Measurements from ENCODE around the gene ZMYM4.

Gene ZMYM4

DNA sequence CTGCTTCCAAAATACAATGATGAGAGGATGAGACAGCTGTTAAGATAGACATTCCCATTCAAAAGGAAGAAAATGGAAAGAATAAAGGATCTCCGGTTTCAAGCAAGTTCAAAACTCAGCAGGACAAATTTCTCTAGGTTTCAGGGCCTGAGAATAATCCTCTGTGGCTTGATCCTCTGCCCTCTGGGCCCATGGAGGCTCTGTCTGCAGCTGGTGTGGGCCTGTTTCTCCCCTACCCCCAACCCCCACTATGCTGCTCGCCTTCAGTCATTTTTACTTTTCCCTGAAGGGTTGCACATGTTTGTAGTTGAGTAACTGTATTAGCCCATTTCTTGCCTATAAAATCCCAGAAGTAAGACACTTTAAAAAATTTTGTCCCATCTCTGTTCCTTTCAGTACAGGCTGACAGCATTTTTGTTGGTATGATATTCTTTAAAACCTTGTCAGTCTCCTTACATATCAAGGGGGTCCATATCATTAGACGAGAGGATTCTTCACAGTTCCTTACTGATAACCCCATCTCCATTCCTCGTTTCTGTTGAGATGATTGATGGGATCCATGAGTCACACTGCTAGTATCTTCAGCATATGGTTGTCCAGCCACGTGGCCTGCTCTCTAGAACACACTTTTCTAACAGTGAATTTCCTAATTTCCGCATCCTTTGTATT lies 10.5 kb downstream of the ZMYM4 start:
- no peak for FAIRE-seq

DNA sequence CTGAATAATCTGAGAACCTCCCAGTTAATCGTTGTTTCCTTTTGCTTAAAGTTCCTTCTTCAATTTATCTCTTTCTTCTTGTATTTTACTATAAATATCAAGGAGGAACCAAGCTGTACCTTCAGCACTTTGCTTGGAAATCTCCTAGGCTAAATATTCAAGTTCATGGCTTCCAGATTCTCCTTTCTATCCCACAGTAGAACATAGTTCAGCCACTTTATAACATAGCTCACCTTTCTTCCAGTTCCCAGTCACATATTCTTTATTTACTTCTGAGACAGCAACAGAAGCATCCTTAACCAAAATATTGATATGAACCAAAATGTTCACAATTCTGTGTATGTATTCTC lies 11.0 kb downstream of the ZMYM4 start:
- no peak for FAIRE-seq

DNA sequence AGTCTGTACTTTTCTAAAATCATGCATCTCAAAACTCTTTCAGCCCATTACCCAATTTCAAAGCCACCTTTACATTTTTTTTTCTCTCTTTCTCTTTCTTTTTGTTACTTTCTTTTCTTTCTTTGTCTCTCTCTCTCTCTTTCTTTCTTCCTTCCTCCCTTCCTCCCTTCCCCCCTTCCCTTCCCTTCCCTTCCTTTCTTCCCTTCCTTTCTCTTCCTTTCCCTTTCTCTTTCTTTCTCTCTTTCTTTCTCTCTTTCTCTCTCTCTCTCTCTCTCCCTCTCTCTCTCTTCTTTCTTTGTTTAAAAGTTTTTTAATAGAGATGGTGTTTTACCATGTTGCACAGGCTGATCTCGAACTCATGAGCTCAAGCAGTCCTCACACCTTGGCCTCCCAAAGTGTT lies 11.5 kb downstream of the ZMYM4 start:
- FAIRE-seq: no peak

DNA sequence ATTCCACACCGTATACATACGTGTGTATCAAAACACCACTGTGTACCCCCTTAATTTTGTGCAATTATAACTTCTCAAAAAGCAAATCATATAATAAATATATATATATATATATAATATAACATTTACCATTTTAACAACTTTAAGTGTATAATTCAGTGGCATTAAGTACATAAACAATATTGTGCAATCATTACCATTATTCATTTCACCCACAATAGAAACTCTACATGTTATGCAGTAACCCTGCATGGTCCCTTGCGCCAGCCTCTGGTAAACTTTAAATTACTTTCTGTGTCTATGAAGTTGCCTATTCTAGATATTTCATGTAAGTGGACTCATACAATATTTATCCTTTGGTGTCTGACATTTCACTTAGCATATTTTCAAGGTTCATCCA lies 13.1 kb downstream of the ZMYM4 start:
- no peak for FAIRE-seq

DNA sequence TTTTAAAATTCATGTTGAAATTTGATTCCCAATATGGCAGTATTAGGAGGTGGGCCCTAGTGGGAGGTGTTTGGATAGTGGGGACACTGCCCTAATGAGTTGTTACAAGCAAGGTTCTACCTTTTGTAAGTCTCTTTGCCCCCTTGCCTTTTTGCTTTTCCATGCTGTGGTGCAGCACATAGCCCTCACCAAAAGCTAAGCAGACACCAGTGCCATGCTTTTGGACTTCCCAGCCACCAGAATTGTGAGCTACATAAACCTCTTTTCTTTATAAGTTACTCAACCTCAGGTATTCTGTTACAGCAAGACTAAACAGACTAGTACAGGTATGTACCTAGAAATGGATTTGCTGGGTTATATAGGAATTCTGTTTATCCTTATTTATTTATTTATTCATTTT lies 13.7 kb downstream of the ZMYM4 start:
- no peak for FAIRE-seq

DNA sequence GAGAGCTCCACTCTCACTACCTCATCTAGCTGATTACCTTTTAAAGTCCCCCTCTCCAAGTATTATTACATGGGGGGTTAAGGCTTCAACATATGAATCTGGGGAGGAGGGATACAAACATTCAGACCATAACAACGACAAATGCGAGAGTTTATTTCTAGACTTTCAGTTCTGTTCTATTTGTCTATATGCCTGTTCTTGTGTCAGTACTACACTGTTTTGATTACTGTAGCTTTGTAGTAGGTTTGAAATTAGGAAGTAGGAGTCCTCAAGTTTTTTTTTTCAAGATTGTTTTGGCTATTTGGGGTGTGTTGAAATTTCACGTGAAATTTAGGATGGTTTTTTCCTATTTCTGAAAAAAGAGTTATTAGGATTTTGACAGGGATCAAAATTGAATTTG lies 16.3 kb downstream of the ZMYM4 start:
- no peak for FAIRE-seq

DNA sequence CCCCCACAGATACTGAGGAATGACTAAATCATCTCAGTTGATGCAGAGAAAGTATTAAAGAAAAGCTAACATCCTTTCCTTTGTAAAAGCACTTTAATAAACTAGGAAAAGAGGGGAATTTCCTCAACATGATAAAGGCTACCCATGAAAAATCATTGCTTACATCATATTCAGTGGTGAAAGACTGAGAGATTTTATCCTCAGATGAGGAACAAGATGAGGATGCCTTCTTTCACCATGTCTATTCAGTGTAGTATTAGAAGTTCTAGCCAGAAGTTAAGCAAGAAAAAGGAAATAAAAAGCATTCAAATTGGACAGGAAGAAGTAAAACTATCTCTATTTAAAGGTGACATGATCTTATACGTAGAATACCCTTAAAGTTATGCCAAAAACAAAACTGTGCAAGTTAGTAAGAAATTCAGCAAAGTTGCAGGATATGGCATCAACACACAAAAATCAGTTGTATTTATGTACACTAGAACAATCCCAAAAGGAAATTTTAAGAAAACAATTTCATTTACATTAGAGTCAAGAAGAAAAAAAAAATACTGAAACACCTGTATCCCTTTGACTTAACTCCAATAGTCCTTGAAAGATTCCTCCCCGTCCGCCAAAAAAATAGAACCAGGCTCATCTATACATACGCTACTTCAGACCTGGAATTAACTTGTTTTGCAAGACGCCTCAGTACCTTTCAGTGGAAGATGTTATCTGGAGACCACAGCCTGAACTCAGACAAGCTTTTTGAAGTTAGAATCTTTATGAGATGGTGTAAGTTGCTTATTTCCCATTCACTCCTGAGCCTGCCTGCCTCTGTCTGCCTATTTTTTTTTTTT lies 17.5 kb downstream of the ZMYM4 start:
- no peak for FAIRE-seq

DNA sequence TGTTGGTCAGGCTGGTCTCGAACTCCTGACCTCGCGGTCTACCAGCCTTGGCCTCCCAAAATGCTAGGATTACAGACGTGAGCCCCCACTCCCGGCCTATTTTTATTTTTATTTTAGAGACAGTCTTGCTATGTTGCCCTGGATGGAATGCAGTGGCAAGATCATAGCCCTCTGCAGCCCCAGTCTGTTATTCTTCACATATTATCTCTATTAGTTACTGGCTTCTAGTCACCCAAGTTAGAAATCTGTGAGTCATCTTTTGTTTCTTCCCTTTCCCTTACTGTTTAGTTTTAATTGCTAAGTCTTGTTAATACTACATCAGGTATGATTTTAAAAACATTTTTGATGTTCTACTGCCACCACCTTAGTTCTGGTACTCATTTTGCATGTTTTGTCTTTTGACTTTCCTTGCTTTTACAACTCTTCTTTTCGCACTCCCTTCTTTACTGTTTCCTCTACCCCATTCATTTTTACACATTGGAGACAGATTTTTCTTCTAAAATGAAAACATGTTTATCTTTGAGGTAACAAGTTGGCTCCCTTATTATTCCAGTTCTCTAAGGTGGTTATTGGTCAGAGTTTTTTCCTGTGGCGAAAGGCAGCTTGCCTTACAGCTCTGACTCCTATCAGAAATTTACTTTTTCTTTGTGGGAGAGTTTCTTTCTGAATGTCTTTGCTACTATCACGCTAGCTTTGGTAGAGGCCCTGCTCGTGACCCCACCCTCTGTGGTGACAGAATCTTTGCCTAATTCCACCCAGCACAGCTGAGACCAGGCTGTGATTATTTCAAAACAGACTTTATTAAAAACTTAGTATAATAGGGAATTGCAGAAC lies 19.5 kb downstream of the ZMYM4 start:
- no peak for FAIRE-seq

DNA sequence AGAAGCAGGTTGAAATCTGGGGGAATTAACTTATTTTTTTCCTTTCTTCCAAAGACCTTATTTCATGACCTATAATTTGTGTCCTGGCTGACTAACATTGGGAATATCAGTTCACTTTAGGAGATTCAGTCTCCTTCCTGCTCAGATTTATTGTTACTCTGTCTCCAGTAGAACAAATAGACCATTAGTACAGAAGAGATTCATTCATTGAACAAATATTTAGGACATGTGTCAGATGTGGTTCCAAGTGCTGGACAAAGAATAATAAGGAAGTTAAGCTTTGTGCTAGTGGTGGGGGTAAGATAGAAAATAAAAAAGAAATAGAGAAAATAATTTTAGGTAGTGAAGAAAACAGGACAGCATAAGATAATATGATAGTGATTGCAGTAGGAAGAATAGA lies 20.3 kb downstream of the ZMYM4 start:
- FAIRE-seq: no peak

DNA sequence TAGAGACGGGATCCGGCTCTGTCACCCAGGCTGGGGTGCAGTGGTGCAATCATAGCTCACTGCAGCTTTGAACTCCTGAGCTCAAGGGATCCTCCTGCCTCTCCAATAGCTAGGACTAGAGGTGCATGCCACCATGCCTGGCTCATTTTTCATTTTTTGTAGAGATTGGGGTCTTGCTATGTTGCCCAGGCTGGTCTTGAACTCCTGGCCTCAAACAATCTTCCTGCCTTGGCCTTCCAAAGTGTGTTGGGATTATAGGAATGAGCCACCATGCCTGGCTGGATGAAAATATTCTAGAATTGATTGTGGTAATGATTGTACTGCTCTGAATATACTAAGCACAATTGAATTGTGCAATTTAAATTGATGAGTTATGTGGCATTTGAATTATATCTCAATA lies 21.9 kb downstream of the ZMYM4 start:
- FAIRE-seq: no peak

DNA sequence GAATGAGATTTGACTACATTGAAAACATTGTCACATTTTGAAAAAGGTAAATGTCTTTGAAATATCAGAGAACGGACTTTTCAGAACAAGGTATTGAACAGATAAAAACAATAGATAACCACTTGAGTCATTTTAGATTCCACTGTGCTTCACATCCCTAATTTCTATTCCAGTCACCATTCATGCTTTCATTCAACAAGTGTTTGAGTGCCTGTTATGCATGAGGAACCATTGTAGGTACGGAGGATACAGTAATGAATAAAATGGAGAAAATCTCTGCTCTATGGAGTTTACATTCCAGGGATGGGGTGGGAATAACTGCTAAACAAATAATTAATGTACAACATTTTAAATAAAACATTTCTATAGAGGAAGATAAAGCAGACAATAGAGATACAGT lies 26.3 kb downstream of the ZMYM4 start:
- no peak for FAIRE-seq

DNA sequence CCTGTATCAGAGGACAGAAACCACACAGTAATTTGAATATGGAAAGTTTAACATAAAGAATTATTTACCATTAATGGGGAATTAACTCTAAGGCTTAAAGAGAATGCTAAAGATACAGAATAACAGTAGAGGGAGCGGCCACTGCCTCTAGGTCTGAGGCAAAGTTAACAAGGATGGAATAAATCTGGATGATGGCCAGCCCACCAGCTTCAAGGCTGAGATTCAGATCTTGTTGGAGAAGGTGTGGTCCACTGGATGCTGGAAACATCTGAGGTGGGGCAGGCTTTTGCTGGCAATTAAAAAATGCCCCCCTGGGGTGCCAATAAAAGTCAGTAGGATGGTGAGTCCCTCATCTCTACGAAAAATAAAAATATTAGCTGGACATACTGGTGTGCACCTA lies 29.4 kb downstream of the ZMYM4 start:
- no peak for FAIRE-seq

DNA sequence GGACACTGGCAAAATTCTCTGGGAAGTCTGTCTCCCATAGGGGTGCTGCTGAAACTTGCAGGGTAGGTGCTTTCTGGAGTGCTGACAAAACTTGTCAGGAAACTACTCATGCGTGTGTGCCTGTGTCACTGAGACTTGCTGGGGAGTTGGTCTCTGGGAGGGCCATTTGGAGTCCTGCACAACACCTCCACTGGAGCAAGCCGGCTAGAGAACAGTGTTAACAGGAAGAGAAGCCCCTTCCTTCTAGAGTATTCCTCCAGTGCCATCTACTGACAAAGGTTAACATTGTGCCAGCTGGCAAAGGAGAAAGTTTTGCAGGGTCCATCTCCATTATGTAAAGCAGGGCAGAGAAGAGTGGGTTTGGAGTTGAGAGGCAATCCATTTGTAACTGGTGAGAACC lies 30.0 kb downstream of the ZMYM4 start:
- no peak for FAIRE-seq

DNA sequence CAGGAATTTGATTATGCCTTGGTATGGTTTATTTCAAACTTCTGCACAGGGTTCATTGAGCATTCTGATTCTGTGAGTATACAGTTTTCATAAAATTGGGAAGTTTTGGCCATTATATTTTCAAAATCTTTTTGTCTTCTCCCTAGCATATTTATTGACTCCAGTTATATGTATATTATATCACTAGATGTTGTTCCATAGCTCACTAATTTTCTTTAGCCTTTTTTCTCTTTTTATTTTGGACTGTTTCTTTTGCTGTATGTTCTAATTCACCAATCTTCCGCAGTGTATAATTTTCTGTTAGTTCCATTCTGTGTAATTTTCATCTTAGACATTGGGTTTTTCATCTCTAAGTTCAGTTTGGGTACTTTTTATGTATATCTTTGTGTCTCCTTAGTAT lies 31.9 kb downstream of the ZMYM4 start:
- FAIRE-seq: no peak

DNA sequence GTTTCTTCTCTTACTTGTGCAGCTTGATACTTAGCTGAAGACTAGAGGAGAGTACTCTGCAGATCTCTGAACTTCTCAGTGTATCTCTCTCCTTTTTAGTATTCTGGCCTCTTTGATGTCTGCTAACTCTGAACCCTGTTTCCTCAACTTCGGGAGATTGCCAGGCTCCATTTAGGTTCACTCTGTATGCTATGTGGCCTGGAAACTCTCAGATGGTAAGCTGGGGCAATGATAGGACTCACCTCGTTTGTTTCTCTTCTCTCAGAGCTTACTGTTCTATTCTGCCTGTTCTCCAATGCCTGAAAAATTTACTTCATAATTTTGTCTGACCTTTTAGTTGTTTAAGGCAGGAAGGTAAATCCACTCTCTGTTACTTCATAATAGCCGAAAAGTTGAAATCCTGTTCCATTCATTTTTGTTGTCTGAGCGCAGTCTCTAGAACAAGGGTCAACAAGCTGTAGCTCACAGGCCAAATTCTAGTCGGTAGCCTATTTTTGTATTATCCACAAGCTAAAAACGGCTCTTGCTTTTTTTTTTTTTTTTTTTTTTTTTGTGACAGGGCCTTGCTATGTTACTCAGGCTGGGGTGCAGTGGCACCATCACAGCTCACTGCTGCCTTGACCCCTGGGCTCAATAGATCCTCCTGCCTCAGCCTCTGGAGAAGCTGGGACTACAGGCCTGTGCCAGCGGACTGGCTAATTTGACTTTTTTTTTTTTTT lies 33.3 kb downstream of the ZMYM4 start:
- no peak for FAIRE-seq

DNA sequence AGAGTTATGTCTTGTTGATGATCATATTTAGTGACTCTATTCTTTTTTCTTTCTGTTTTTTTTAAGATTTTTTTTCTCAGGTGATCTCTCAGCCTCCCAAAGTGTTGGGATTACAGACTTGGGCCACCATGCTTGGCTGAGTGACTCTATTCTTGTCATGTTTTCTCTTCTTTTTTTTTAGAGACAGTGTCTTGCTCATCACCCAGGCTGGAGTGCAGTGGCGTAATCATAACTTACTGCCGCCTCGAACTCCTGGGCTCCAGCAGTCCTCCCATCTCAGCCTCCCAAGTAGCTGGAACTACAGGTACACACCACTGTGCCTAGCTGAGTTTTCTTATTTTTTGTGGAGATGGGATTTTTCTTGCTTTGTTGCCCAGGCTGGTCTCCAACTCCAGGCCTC lies 36.9 kb downstream of the ZMYM4 start:
- FAIRE-seq: no peak

DNA sequence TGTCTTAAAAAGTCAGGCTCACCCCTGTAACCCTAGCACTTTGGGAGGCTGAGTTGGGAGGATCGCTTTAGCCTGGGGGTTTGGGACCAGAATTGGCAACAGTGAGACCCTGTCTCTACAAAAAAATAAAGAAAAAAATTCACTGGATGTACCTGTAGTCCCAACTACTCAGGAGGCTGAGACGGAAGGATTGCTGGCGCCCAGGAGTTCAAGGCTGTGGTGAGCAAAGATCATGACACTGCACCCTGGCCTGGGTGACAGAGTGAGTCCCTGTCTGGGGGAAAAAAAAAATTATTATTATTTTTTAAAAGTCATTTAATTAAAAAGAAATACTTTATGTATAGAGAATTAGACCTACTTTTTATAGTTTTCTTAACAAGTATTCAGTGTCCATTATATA lies 47.1 kb downstream of the ZMYM4 start:
- no peak for FAIRE-seq

DNA sequence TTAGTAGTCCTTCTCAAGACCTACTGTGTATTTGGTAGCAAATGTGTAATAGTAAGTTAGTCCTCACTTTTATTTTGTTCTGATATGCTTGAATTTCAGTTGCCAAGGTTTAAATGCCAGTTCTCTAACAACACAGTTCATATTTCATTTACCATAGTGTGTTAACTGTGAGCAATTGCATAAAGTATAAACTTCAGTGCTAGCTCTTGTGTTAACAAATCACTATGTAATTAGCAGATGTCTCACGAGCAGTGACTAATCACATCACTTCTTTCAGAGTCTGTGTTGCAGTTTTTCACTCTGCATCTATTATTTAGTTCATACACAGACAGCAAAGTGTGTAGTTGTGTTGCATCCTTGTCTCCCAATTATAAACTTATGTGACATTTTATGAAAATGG lies 47.8 kb downstream of the ZMYM4 start:
- no peak for FAIRE-seq

DNA sequence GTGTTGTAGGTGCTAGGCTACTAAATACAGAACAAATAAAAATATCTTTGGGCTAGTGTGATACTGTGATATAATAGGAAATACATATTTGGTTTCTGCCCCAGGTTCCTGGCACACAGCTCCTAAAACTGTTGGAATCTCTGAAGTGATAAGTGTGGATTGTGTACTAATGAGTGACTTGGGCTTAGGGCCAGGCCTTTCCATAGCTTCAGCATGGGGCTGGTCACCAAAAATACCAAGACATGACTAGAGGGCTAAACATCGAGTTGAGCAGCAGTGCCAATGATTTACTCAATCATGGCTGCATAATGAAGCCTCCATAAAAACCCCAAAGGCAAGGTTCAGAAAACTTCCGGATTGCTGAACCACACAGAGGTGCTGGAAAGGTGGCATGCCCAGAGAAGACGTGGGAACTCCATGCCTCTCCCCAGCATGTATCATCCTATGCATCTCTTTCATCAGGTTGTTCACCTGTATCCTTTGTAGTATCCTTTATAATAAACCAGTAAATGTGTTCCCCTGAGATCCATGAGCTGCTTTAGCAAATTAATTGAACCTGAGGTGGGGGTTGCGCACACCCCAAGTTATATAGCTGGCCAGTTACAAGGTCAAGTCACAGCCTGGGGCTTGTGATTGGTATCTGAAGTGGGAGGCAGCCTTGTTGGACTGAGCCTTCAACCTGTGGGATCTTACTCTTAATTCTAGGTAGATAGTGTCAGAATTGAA lies 51.6 kb downstream of the ZMYM4 start:
- FAIRE-seq: no peak

DNA sequence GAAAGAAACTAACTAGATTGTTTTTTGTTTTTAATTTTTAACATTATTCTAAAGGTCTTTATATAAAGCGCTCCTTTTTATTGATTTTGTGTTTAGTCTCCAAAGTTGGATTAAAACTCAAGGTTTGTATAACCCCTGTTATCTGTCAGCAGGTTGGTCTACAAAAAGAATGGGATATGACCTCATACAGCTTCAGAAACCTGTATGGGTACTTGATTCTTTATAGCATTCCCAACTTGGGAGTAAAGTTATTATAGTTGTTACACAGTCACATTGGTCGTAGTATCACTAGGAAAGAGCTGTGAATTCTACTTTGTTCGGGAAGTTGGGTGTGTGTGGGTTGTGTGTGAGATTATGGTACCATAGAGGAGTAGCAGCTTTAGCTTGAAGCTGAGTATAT lies 52.4 kb downstream of the ZMYM4 start:
- FAIRE-seq: no peak

DNA sequence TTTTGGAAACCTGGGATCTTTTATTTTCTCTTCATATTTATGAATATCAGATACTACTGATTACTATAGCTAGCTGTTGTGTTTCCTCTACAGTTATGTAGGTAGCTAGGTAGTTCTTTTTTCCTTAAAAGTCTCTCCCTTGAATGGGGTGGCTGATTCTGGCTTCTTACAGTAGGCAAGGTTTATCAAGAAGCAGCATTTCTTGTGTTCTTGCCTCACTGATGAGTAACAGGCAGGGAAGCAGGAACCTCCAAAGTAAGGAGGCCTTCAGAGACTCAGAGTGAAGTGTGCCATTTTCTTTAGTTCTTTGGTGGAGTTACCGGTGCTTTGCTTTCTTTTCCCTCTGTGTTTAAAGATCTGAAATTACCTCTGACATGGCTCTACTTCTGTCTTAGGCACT lies 56.0 kb downstream of the ZMYM4 start:
- no peak for FAIRE-seq

DNA sequence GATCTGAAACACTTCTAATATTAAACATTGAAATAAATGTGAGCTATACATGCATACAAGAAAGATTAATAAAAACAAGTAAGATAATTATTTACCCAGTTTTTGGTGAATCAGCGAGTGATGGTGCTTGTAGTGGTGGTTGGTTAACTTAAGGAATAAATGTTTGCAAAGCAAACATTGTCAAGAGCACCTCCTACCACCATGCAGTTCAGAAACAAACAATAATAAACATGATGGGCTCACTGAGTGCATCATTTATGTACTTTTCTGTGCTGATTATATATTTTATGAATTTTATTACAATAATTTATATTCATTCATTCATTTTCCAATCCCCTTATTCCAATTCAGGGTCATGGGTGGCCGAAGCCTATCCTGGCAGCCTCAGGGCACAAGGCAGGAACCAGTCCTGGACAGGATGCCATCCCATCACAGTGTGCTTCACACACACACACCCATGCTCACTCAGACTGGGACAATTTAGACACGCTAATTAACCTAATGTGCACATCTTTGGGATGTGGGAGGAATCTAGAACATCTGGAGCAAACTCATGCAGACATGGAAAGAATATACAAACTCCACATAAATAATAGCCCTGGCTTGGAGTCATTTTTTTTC lies 57.8 kb downstream of the ZMYM4 start:
- FAIRE-seq: no peak
